Mucosa of stomach (tissue), 1 donor: ENCODE results near the gene FLNC.

Source experiments
- H3K27me3 ChIP-seq: one replicate; pipeline ENCODE4 v1.7.0; 2013; ENCODE audit warnings: mild to moderate bottlenecking, low read length; ENCODE audit not compliant: control insufficient read depth, insufficient read depth
- H3K36me3 ChIP-seq: one replicate; pipeline ENCODE4 v1.7.0; 2013; ENCODE audit warnings: low read length; ENCODE audit not compliant: control insufficient read depth, insufficient read depth
- H3K4me1 ChIP-seq: one replicate; pipeline ENCODE4 v1.7.0; 2013; ENCODE audit warnings: mild to moderate bottlenecking, low read length; ENCODE audit not compliant: control insufficient read depth, insufficient read depth
- H3K4me3 ChIP-seq: one replicate; pipeline ENCODE4 v1.7.0; 2013; ENCODE audit warnings: low read length
- H3K9ac ChIP-seq: one replicate; pipeline ENCODE4 v1.7.0; 2013; ENCODE audit warnings: mild to moderate bottlenecking, low read length, moderate library complexity
- H3K9me3 ChIP-seq: one replicate; pipeline ENCODE4 v1.7.0; 2013; ENCODE audit warnings: mild to moderate bottlenecking, low read length, moderate library complexity; ENCODE audit not compliant: control insufficient read depth
- donor health status: Pancreatic carcinoma.

The FLNC gene

DNA sequence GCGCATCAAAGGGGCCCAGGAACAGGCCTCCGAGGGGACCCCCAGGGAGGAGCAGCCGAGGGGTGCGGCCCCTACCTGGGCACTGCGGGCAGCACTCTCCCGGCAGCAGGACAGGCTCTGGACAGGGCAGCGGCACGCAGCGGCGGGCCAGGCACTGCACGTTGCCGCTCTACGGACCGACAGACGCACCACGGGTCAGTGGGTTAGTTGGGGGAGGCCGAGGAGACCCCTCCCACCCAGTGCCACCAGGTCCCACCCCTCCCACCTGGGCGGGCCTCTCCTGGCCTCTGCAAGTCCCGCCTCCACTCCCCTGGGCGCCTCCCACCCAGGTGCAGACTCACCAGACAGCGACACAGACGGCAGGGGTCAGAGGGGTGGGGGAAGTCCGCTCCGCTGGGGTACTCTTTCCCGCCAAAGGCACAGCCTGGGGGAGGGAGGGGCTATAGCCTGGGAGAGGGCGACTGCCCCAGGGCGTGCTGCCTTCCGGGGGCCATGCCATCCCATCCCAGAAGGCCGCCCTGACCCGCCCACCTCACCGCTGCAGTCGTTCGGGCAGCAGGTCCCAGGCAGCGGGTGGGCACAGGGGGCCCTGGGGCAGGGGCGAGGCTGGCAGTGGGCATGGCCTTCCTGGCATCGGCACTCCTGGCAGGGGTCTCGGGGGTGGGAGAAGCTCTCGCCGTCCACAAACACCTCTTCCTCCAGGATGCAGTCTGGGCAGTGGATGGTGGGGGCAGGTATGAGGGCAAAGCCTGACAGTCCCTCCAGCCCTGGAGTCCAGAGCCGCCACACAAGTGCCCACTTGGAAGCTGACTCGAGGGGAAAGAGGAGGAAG is 61.1 kb downstream of the FLNC start:
- H3K4me3 ChIP-seq, result no peak overlapping the region
- peaks cover 29% of the 10 kb centered on the region for H3K4me1 ChIP-seq
- H3K27me3 ChIP-seq, result peaks cover 17% of the 10 kb centered on the region
- H3K9ac ChIP-seq, result no peak overlapping the region
- no peaks in the 10 kb centered on the region for H3K36me3 ChIP-seq
- no peaks in the 10 kb centered on the region for H3K9me3 ChIP-seq

DNA sequence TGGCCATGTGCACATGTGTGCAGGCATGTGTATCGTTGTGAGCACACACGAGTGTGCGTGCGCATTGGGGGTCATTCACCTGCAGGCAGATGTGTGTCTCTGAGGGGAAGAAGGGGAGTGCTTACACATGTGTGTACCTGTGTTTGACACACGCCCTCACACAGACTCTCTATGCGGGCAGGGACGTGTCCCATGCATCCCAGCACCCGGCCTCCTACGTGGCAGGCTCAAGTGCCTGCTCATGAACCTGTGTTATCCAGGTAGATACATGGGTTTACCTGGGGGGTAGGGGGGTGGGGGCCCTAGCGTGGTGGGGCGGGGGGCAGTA is 61.7 kb downstream of the FLNC start:
- Histone ChIP-seq H3K9me3 (no peaks in the 10 kb centered on the region), H3K27me3 (peaks cover 17% of the 10 kb centered on the region), H3K36me3 (no peaks in the 10 kb centered on the region), H3K4me1 (peaks cover 29% of the 10 kb centered on the region), H3K9ac (no peak overlapping the region), H3K4me3 (no peak overlapping the region)

DNA sequence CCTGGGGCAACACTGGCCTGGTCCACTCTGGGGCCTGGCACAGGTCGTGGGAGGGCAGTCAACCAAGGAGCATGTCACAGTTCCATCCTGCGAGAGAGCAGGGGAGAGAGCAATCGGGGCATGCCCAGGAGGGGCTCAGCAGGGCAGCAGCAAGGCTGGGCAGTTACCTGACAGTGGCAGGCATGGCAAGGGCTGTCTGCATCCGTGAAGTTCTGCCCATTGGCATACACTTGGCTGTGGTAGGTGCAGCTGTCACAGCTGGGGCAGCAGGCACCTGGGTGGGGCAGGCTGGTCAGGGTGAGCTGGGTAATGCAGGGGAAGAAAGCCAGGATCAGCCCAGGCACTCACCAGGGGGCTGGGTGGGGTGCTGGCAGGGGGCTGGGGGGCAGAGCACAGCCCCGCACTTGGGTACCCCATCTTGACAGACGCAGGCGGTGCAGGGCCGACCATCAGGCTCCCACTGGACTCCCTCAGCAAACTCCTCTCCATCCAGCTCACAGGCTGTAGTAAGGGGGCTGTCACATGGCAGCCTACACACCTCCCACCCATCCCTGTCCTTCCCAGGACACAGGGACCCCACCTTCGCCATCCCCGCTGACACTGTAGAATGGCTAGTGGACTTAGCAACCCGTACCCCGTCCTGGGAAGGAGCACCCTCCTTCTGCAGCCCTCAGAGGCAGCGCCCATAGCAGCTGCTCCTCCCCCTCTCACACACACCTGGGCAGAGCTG is 62.5 kb downstream of the FLNC start:
- H3K4me3 ChIP-seq, result no peak overlapping the region
- no peak overlapping the region for H3K9ac ChIP-seq
- H3K36me3 ChIP-seq, result no peaks in the 10 kb centered on the region
- peaks cover 17% of the 10 kb centered on the region for H3K27me3 ChIP-seq
- H3K9me3 ChIP-seq, result no peaks in the 10 kb centered on the region
- H3K4me1 ChIP-seq, result peaks cover 29% of the 10 kb centered on the region

DNA sequence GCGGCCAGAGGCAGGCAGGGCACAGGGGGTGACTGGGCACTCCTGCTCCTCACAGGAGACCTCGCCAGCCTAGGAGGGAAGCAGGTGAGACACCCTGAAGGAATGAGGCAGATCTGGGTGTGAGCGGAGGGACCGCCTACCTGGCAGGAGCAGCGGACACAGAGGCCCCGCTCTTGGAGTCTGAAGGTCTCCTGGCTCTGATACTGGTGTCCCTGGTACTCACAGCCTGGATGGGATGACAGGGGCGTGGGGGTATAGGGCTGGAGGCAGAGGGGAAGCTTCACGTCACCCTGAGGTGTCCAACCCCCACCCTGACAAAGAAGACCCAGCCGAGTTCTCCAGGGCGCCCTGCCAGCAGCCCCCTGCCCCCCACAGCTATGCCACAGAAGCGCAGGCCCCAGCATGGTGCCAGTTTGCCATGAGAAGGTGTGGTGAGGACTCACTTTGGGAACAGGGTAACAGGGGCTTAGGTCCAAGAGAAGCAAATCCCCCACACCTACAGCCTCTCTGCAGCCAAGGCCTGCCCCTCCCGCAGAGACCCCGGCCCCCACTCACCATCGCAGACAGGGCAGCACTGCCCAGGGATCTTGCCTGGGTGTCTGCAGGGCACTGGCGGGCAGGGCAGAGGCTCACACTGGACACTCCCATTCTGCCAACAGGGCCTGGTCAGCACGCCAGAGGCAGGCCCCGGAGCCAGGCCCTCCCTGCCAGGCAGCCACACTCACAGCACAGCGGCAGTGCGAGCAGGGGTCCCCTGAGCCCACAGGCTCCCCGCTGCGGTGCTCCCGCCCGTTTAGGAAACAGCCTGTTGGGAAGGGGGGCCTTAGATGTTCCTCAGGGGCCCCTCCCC is 63.3 kb downstream of the FLNC start:
- Histone ChIP-seq H3K9me3 (no peaks in the 10 kb centered on the region), H3K4me3 (no peak overlapping the region), H3K36me3 (no peaks in the 10 kb centered on the region)

DNA sequence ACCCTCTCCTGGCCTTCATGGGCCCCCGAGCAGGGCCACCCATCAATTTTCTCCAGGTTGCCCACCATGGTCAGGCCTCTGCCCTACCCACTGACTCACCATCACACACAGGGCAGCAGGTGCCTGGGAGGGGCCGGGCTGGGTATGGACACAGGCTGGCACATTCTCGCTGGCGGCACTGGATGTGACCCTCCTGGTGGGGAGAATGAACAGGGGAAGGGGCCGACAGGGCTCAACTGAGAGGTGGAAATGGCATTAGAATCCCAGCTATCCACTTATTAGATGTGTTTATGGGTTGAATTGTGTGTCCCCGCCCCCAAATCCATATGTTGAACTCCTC is 63.9 kb downstream of the FLNC start:
- Histone ChIP-seq H3K9me3 (no peaks in the 10 kb centered on the region), H3K36me3 (no peaks in the 10 kb centered on the region), H3K9ac (no peak overlapping the region), H3K4me3 (no peak overlapping the region), H3K27me3 (peaks cover 17% of the 10 kb centered on the region), H3K4me1 (peaks cover 29% of the 10 kb centered on the region)

More for the DNA sequence above, 63.3 kb downstream of the FLNC start:
- H3K9ac ChIP-seq, result no peak overlapping the region
- peaks cover 29% of the 10 kb centered on the region for H3K4me1 ChIP-seq
- H3K27me3 ChIP-seq, result peaks cover 17% of the 10 kb centered on the region

DNA sequence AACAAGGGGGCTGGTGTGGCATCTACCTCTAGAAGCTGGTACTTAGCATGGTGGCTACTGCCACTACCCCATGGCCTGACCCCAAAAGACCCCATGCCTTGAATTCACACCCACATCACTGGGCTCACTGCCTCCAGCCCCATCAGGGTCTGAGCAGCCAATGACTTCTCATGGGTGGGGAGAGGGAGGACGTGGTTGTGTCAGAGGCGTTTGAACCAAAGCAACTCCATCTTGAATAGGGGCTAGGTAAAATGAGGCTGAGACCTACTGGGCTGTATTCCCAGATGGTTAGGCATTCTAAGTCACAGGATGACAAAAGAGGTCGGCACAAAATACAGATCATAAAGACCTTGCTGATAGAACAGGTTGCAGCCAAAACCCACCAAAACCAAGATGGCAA is 65.1 kb downstream of the FLNC start:
- peaks cover 29% of the 10 kb centered on the region for H3K4me1 ChIP-seq

DNA sequence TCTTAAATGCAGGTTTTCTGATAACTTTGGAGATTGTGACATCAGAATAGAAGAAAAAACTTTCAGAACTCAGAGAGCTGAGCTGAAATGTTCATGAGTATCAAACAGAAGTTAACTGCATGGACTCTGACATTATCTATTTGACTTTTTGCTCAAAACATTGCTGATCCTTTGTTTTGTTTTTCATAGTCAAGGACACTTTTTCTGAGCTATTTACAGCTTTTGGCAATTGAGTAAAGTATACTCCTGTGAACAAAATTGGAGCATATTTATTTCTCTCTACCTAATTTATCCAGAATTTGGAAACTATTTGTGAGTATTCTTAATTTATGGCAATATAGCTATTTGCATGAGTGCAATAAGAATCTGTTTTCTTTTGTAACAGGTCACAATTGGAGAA is 69.2 kb downstream of the FLNC start:
- Histone ChIP-seq H3K9ac (no peak overlapping the region), H3K27me3 (no peaks in the 10 kb centered on the region), H3K4me3 (no peak overlapping the region), H3K9me3 (no peaks in the 10 kb centered on the region), H3K36me3 (no peaks in the 10 kb centered on the region), H3K4me1 (peaks cover 12% of the 10 kb centered on the region)

More for the DNA sequence above, 65.1 kb downstream of the FLNC start:
- H3K4me3 ChIP-seq, result no peak overlapping the region
- H3K27me3 ChIP-seq, result peaks cover 9% of the 10 kb centered on the region
- H3K9ac ChIP-seq, result no peak overlapping the region
- no peaks in the 10 kb centered on the region for H3K36me3 ChIP-seq
- no peaks in the 10 kb centered on the region for H3K9me3 ChIP-seq

DNA sequence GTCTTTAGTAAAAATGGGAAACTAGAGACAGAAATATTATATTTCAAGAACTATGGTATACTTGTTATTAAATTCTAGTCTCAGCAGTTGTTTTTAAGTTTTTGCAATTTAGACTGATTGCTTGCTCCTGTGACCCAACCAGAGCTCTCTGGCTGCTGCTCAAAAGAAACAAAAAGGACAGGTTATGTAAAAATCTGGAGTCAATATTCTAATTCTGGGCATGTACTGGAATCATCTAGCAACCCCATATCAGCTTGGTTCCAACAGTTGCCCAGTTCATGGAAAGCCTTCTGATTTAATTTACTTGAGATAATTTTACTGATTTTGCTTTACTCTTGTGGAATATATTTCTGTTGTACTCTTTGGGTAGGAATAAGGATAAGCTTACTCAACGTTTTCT is 70.0 kb downstream of the FLNC start:
- Histone ChIP-seq H3K27me3 (no peaks in the 10 kb centered on the region), H3K9ac (no peak overlapping the region), H3K4me1 (peaks cover 12% of the 10 kb centered on the region), H3K9me3 (no peaks in the 10 kb centered on the region), H3K36me3 (no peaks in the 10 kb centered on the region), H3K4me3 (no peak overlapping the region)

DNA sequence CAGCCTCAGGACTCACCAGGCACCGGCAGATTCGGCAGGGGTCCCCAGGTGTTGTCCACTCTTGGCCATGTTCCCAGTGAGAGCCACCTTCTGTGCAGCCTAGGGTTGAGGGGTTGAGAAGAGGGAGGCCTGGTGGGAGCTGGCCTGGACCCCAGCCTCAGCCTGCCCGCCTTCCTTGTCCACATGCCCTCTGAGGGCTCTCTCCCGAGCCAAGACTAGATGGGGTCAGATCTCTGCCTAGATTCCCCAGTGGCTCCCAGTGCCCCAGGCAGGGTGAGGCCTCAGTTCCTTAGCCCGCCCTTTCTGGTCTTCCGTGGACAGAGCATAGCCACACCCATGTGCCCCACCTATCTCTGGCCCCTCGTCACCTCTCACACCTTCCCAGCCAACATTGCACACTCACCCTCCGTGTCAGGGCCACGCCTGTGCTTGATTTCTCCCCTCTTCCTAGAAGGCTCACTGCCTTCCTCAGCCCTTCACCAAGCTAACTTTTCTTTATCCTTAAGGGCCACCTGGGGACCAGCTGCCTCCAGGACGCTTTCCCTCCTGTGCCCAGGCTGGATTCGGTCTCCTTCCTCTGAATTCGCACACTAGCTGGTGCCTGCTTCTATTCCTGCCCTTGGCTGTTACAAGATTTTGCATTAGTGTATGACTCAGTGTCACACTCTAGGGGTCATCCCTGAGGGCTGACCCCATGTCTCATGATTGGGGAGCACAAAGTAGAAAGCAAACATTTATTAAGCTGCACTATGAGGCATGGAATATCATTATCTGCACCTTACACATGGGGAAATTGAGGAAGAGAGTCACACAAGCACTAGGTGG is 72.8 kb downstream of the FLNC start:
- peaks cover 12% of the 10 kb centered on the region for H3K4me1 ChIP-seq
- H3K36me3 ChIP-seq, result no peaks in the 10 kb centered on the region
- no peak overlapping the region for H3K9ac ChIP-seq
- no peaks in the 10 kb centered on the region for H3K9me3 ChIP-seq
- H3K4me3 ChIP-seq, result no peak overlapping the region
- H3K27me3 ChIP-seq, result peaks cover 11% of the 10 kb centered on the region

DNA sequence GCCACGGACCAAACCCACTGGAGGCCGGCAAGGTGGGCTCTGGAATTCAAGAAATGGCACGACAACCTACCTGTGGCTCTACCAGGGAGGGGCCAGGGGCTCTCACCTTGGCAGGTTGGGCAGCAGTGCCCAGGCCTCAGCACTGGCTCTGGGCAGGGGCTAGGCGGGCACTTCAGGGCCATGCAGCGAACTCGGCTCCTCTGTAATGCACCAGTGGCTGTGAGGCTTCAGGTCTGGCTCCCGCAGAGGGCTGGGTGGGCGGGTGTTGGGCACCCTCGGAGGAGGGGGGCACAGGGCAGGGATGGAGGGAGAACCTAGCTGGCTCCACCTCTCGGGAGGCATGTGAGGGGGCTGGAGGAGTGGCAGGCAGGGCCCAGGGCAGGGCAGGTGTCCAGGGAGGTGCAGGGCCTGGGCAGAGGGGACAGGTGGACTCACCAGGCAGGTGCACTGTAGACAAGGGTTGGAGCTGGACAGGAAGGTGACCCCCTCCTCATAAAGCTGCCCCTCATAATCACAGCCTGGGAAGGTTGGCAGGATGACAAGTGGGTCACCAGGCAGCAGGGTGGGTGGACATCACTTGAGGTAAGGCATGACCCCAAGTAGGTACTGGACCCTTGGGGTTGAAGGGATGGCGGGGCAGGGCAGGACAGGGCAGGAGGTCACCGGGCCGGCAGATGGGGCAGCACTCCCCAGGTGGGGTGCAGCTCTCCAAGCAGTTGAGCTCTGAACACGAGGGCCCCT is 73.6 kb downstream of the FLNC start:
- Histone ChIP-seq H3K9me3 (no peaks in the 10 kb centered on the region), H3K36me3 (no peaks in the 10 kb centered on the region), H3K4me1 (peaks cover 12% of the 10 kb centered on the region), H3K9ac (no peak overlapping the region), H3K27me3 (peaks cover 14% of the 10 kb centered on the region), H3K4me3 (no peak overlapping the region)
